ENCODE results near the gene KYAT1.
A peak's percentile ranks its signal among the peaks of the same experiment; 100 is the strongest.

KYAT1 gene

DNA sequence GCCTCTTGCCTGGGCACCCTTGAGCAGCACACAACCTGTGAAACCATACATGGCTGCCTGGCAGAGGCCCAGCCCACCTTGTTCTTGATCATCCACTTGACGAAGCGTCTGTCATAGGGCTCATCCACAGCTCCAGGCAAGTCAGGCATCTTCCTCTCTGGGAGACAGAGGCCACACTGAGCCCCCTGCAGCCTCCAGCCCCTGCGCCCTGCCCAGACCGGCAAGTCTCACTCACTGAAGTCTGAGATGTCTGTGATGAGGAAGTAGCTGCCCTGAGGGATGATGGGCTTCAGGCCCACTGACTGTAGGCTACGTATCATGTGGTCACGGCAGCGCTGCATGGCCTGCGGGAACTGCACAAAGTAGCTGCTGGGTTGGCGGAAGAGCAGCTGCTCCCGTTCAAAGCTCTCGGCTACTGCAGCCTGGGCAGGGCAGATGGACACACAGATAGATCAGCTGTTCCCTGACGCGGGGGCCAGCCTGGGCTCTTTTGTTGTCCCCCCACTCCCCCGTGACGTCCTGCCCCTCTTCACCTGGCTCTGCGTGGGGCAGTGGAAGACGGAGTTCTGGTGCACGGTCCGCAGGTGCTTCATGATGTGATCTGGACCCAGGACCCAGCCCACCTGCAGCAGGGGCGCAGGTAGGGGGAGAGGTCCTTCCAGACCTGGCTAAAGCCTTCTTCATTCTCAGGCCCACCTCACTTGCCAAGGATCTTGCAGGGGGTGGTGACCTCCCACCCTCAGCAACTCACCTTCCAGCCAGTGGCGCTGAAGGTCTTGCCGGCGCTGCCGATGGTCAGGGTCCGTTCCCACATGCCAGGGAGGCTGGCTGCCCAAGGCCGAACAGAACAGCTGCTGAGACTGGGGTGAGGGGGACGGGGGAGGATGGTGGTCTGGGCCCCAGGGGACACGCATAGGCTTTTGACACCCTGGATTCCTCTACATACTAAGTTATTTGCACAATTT, 46.2 kb downstream of the KYAT1 start:
- no peak for DNase-seq

DNA sequence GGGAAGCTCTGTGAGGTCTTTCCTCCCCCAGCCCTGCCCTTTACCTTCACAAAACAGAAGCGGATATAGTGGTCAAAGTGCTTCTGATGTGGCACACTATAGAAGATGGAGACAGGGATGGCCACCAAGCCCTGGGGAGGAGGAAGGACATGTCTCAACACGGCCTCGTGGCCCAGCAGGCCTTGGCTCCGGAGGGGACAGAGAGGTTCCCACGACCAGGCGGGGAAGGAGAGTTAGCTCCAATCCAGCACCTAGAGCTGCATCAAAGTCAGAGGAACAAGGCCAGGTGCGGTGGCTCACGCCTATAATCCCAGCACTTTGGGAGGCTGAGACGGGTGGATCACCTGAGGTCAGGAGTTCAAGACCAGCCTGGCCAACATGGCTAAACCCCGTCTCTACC, 48.1 kb downstream of the KYAT1 start:
- DNase-seq, result no peak

DNA sequence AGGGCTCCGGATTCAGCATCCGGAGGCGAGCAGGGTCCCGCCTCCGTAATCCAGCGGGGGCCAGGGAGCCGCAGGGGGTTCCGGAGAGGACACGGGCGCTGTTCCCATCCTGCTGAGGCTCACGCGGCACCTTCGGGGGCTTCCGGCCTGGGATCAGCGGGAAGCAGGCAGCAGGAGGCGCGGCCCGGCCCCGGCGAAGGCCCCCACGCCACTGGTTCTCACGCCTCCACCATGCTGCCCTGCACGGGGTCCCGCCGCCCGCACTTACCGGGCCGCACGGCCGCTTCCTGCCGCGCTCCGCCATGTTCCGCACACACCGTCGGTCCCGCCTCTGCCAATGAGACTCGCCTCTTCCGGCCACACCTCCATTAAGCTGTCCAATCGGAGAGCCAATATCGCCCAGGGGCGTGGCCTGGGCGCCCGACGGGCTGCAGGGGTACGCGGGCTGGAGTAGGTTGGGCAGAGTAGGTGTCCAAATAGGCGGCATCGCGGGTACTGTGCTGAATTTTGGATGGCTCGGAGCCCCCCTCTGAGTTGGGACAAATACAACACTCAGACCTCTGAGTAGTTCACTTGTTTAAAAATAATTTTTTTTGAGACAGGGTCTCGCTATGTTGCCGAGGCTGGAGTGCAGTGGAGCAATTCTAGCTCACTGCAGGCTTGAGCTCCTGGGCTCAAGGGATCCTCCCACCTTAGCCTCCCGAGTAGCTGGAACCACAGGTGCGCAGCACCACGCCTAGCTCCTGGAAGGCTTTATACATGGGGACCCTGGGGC, 52.1 kb downstream of the KYAT1 start, which contains the start of gene SPOUT1:
TSS of gene SPOUT1 (minus strand) at position 318 of the 775 bp plus-strand sequence. CDS start at position 304, 14 bp downstream.
- DNase-seq, result peak; percentile 97

- DNase-seq, result no peak
These were observed 52.9 kb downstream of the KYAT1 start for GRCh38 chr9:128828719-128829452.

- no peak for DNase-seq
These were observed 53.5 kb downstream of the KYAT1 start for GRCh38 chr9:128828267-128828666.

DNA sequence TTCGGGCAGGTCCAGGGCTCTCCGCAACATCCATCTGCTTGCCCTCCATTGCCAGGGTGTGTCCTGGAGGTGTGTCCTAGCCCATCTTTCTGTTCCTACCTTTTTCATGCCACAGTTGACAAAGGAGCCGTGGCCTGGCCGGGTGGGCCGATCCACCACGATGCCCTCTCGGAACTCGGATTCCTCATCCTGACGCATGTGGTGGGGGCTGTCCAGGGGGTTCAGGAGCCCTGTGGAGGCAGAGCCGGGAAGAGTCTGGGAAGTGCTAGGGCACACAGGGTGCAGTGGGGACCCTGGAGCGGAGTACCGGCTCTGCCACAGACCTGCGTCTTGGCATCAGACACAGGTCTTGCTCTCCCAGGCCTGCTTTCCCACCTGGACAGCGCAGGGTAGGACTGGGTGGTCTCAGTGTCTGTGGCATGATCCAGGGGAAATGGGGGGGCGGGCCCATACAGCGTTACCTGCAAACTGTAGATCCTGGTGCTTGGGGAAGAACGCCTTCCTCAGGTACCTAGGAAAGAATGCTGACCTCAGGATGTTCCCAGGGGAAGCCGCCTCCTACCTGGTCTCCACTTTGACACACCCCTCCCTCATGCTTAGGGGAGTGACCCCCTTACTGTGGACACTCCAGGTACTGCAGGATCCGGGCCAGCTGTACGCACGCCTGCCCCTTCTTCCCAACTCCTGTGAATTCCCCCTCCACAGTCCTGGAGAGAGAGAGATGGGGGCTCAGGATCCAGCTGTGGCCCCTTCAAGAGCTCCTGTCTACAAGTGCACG, 55.6 kb downstream of the KYAT1 start:
- no peak for DNase-seq

DNA sequence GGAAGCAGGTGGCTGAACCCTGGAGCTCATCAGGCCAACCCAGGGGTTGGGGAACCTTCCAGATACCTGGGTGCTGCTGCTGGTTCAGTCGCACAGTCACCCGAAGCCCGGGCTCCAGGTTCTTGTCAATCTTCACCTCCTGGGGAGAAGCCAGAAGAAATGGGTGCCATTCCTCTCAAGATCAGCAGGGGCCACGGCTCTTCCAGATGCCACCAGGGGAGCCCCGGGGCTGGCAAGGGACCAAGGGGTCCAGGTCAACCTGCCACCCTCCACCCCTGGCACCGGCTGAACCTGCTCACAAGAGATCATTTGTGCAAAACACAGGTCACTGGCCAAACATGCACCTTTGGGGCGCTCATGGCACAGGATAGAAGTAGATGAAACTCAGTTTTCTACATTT, 56.8 kb downstream of the KYAT1 start:
- no peak for DNase-seq

DNA sequence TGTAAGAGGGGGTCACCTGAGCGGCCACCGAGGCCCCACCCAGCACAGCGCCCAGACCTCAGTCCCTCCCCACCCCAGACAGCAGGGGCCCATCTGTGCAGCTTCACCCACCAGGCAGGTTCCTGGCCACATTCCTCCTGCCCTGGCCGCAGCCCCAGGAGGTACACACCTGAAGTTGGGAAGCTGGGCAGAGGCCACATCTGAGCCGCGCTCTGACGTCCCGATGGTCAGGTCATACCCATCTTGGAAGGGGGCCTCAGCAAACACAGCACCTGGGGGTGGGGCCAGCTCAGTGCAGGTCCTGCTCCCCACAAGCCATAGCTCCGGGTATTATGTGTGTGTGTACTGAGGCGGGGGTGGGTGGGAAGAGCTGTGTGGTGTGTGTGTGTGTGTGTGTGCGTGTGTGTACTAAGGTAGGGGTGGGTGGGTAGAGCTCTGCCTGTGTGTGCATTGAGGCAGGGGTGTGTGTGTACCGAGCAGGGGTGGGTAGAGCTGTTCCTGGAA, 57.8 kb downstream of the KYAT1 start:
- no peak for DNase-seq

GRCh38 chr9:128823362-128823902, 58.3 kb downstream of the KYAT1 start:
- no peak for DNase-seq

DNA sequence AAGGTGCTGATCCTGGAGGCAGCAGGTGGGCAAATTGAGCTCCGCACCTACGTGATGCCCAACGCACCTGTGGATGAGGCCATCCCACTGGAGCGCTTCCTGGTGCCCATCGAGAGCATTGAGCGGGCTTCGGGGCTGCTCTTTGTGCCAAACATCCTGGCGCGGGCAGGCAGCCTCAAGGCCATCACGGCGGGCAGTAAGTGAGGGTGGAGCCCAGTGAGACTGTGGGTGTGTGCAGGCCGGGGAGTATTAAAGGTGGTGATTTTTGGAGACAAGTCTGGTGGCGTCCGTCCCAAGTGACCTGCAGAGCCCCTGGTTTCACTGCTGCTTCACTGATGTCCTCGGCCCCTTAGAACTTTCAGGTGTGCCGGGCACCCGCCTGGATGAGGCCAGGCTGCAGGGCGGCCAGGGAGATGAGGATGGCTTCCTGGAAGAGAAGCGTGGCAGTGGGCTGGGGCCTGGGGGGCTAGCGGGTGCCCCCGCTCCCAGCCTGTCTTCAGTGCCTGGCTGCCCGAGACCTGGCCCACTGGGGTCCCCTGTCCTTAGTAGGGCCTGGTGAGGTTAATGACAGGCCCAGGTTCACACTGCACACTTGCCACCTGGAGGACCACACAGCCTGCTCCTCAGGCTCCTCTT, 59.2 kb downstream of the KYAT1 start:
- DNase-seq, result no peak

DNA sequence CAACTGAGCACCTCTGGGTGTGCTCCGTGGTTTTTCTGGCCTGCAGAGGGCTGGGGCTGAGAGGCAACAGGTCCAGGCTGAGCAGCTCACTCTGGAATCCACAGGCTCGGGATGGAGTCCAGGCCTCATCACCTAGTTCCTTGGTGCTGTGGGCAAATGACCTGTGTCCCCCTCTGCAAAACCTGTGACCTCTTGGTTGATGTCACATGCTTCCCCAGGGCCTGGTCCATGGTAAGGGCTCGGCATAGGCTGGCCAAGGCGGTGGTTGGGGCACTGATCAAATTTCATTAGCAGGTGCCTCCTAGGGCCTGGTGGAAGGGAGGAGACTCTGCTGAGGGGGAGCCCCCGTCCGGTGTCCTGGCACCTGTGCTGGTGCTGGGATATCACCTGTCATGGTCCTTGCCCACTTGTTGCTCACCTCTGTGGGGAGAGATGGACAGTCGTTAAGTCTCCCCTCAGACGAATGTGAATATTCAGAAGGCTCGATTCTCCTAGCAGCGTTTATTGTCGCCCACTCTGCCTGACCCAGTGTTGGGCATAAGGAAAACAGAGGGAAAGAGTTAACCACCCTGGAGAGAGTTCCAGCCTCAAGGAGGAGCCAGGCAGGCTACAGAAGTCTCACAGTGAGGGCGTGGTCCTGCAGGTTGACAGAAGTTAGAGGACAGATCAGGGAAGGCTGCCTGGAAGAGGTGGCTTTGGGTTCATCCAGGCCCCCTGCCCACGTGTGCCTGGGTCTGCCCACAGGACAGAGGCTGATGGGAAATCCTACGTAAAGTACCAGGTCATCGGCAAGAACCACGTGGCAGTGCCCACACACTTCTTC, 60.0 kb downstream of the KYAT1 start:
- no peak for DNase-seq

- no peak for DNase-seq
These were observed 60.8 kb downstream of the KYAT1 start for GRCh38 chr9:128820665-128821583.

DNA sequence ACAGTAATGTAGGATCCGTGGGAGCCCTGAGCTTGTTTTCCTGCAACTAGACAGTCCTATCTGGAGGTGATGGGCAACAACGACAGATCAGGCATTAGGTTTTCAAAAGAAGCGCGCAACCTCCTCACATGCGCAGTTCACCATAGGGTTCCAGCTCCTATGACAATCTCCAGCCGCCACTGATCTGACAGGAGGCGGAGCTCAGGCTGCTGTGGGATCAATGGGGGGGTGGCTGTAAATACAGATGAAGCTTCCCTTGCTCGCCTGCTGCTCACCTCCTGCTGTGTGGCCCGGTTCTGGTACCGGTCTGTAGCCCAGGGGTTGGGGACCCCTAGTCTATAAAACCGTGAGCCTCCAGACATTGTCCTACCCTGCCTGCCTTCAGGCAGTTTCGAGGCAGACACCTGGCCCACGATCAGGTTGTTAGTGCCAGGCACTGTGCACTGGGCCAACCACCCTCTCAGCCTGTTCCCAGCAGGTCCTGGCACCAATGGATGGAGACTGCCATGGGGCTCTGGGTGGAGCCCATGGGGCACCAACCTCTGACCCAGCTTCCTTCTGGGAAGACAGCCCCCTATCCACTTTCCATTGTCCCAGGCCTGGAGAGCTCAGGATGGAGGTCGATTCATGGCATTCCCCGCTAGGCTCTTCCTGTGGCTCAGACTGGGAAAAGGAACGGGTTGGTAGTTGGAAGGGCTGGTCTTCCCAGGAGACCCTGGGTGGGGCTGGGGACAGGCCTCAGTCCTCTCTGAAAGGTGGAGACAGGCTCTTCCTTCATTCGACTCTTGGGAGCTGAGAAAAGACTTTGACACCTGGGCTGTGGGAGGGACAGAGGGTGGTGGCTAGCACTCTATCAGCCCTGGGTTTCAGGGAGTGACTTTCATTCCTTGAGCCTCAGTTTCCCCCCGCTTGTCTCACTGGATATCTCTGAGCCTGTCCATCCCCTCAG, 61.8 kb downstream of the KYAT1 start:
- no peak for DNase-seq

- DNase-seq, result no peak
These were observed 62.7 kb downstream of the KYAT1 start for GRCh38 chr9:128818839-128819715.

DNA sequence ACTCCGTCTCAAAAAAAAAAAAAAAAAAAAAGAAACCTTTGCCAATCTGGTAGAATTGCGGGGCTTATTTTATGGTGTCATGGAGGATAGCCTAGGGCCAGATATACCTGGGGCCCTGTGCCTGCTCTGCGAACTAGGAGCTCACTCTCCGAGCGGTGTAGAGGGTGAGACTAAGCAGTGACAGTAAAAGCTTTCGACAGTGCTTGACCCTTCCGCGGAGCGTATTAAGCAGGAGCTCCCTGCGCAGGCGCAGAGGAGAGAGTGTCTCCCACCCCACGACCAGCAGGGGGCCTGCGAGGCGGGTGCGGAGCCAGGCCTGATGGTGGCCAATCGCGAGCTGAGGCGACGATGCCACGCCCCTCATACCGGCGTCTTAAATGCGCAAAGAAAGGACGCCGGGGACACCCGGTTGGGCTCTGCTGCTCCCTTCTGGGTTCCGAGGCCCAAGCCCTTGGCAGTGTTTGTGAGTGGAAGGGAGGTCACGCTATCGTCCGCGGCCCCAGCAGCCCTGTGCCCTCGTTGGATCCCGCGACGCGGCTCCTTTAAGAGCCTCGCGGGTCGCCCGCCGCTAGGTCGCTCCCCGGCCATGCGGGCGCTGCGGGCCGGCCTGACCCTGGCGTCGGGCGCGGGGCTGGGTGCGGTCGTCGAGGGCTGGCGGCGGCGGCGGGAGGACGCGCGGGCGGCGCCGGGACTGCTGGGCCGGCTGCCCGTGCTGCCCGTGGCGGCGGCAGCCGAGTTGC, 63.5 kb downstream of the KYAT1 start, which contains the start of gene ENDOG:
TSS of gene ENDOG (plus strand) at position 402 of the 740 bp plus-strand sequence. CDS start at position 587, 185 bp downstream.
- DNase-seq, result peak; percentile 99

DNA sequence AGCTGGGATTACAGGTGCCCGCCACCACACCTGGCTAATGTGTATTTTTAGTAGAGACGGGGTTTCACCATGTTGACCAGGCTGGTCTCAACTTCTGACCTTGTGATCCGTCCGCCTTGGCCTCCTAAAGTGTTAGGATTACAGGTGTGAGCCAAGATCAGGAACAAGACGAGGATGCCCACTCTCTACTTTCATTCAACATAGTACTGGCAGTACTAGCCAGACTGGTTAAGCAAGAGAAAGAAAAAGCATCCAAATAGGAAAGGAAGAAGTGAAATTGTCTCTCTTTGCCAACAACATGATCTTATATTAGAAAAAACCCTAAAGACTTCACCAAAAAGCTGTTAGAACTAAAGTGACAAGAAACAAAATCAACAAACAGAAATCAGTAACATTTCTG, 70.9 kb downstream of the KYAT1 start:
- DNase-seq, result no peak
